Vagina (tissue), 2 donors: ENCODE data around the gene RRP1B.

Source experiments
- CTCF ChIP-seq, 3 experiments: fragments of 450-650 bp in 2 of 3; fragments of 200-600 bp in 1 of 3; sonication (generic) in 1 of 3; IDR thresholded peaks; one replicate each; pipeline ENCODE4 v1.5.1; 2017 to 2019; ENCODE audit warnings: antibody characterized with exemption in 3 of 3, mild to moderate bottlenecking in 2 of 3, moderate library complexity in 2 of 3
- POLR2A ChIP-seq, 2 donors: fragments of 450-650 bp; IDR thresholded peaks; one replicate each; pipeline ENCODE4 v1.6.1; 2017; ENCODE audit warnings: antibody characterized with exemption in 2 of 2, mild to moderate bottlenecking in 2 of 2, moderate library complexity in 2 of 2
- POLR2AphosphoS5 ChIP-seq, 2 donors: sonication (generic); formaldehyde crosslinking; IDR thresholded peaks; one replicate each; pipeline ENCODE4 v1.9.0; 2017; ENCODE audit warnings: antibody characterized with exemption in 2 of 2, mild to moderate bottlenecking in 2 of 2, low read depth in 1 of 2; ENCODE audit not compliant: insufficient read depth in 1 of 2

- TF ChIP-seq CTCF (IDR thresholded peaks at IDR 0.05) (peak; percentile 31 to 50 (median 32)), POLR2A (IDR thresholded peaks at IDR 0.05) (no peak), POLR2AphosphoS5 (IDR thresholded peaks at IDR 0.05; ENCODE audit: insufficient read depth in 1 of 2, low read depth in 1 of 2) (peak in 1 of 2 donors; percentile 70)
These were observed 14.0 kb upstream of the RRP1B start for GRCh38 chr21:43645136-43645891.
